K562 (cell line): ENCODE results near the gene ATAD3C. TPM values are rescaled to one million over a fixed set of nuclear protein-coding genes. Genes with fewer than 3 reads are reported as not detected.

Experiments
- ATAC-seq: fragments of 200-7000 bp; cut with Tn5 transposase; 3 replicates; pipeline ENCODE4 v1.9.1; 2020; ENCODE audit warnings: moderate library complexity
- BruUV-seq: library from RNA; stranded (reverse); fragments of 400-500 nt; replicated peaks from 2 replicates; lab custom pipeline; 2021; lab: Mats Ljungman, UMichigan
- CTCF ChIA-PET: fragments of 300-600 bp; formaldehyde crosslinking; extraction: SDS; loops from one replicate; lab custom pipeline; 2021; ENCODE audit warnings: low intra/inter-chr PET ratio; lab: Yijun Ruan, JAX
- POLR2A ChIA-PET: fragments of 300-600, 350-650 bp; sonication (Branson Sonifier 250); formaldehyde crosslinking; extraction: SDS; loops from one replicate; lab custom pipeline; 2021; ENCODE audit warnings: antibody characterized with exemption, inconsistent platforms; lab: Yijun Ruan, JAX
- DNase-seq, 4 experiments: peaks; one replicate each; pipeline versions ENCODE4 v3.0.0 to v3.0.0-alpha.2; 2011 to 2018; ENCODE audit warnings: low spot score in 3 of 4, mixed read lengths in 3 of 4; ENCODE audit errors: extremely low read depth in 1 of 4
- FAIRE-seq: peaks from 2 replicates; lab custom pipeline; 2011; peaks lifted over from hg19 to GRCh38; lab: Jason Lieb, UNC
- H2AFZ ChIP-seq: 2 replicates; pipeline ENCODE4 v1.6.0; 2011; ENCODE audit warnings: low read depth, low read length, control low read depth, inconsistent platforms
- H3K27ac ChIP-seq: fragments of 200-600 bp; 3 replicates; pipeline ENCODE4 v1.8.0; 2011; ENCODE audit warnings: low read depth, mild to moderate bottlenecking, control low read depth, inconsistent platforms, low read length, moderate library complexity, mixed read lengths; ENCODE audit errors: extremely low read depth
- H3K27me3 ChIP-seq, 2 experiments: fragments of 300-600 bp in 1 of 2; 2 replicates in 1 of 2; 3 replicates in 1 of 2; pipeline versions ENCODE4 v1.6.0 to v1.8.0; 2011; ENCODE audit warnings: inconsistent platforms in 2 of 2, low read length in 2 of 2, mild to moderate bottlenecking in 1 of 2, mixed read lengths in 1 of 2, moderate library complexity in 1 of 2; ENCODE audit not compliant: control insufficient read depth in 2 of 2, insufficient read depth in 2 of 2
- H3K36me3 ChIP-seq: fragments of 300-600 bp; 3 replicates; pipeline ENCODE4 v1.8.0; 2011; ENCODE audit warnings: mild to moderate bottlenecking, low read length, inconsistent platforms; ENCODE audit not compliant: control insufficient read depth, insufficient read depth
- H3K4me1 ChIP-seq, 2 experiments: fragments of 200-600 bp in 1 of 2; replicated peaks in 1 of 2; 2 replicates in 1 of 2; 3 replicates in 1 of 2; pipeline versions ENCODE4 v1.5.1 to v1.8.0; 2011; ENCODE audit warnings: inconsistent platforms in 2 of 2, low read length in 2 of 2, mild to moderate bottlenecking in 1 of 2, mixed read lengths in 1 of 2, moderate library complexity in 1 of 2; ENCODE audit not compliant: control insufficient read depth in 2 of 2, insufficient read depth in 2 of 2
- H3K4me2 ChIP-seq: 2 replicates; pipeline ENCODE4 v1.6.1; 2011; ENCODE audit warnings: low read length, control low read depth, inconsistent platforms, mixed read lengths; ENCODE audit not compliant: insufficient read depth
- H3K4me3 ChIP-seq: fragments of 200-600 bp; sonication (generic), shearing (Covaris generic); 2 replicates; pipeline ENCODE4 v1.5.1; 2016; ENCODE audit warnings: control low read depth, inconsistent platforms
- H3K79me2 ChIP-seq: fragments of 200-600 bp; 3 replicates; pipeline ENCODE4 v1.8.0; 2011; ENCODE audit warnings: low read length, inconsistent platforms; ENCODE audit not compliant: control insufficient read depth, insufficient read depth
- H3K9ac ChIP-seq, 2 experiments: 2 replicates each; pipeline versions ENCODE4 v1.6.0 to v1.6.1; 2011; ENCODE audit warnings: low read depth in 2 of 2, low read length in 2 of 2, control low read depth in 1 of 2, inconsistent platforms in 1 of 2, mild to moderate bottlenecking in 1 of 2, mixed read lengths in 1 of 2; ENCODE audit not compliant: insufficient read depth in 1 of 2
- H3K9me1 ChIP-seq: one replicate; pipeline ENCODE4 v1.6.0; 2011; ENCODE audit warnings: inconsistent platforms, mild to moderate bottlenecking, low read length, moderate library complexity; ENCODE audit not compliant: control insufficient read depth, insufficient read depth
- H3K9me3 ChIP-seq: replicated peaks from 2 replicates; pipeline ENCODE4 v1.5.1; 2011; ENCODE audit warnings: low read depth, low read length, inconsistent platforms; ENCODE audit not compliant: control insufficient read depth, insufficient read depth
- H4K20me1 ChIP-seq: replicated peaks from 2 replicates; pipeline ENCODE4 v1.6.1; 2011; ENCODE audit warnings: low read length, inconsistent platforms, mixed read lengths; ENCODE audit not compliant: control insufficient read depth, insufficient read depth
- ATF7 ChIP-seq: fragments of 450-650 bp; IDR thresholded peaks from 2 replicates; pipeline ENCODE4 v1.7.1; 2014; ENCODE audit warnings: mild to moderate bottlenecking, moderate library complexity
- CHD2 ChIP-seq: IDR thresholded peaks from 2 replicates; pipeline ENCODE4 v1.6.1; 2011; ENCODE audit warnings: low read depth, low read length
- GATAD2B ChIP-seq: fragments of 450-650 bp; IDR thresholded peaks from 2 replicates; pipeline ENCODE4 v1.6.1; 2017; ENCODE audit warnings: mild to moderate bottlenecking, borderline replicate concordance
- HOXB6 ChIP-seq: fragments of 250-450 bp; sonication (Bioruptor Pico); IDR thresholded peaks from 2 replicates; pipeline ENCODE4 v1.5.1; 2022; ENCODE audit warnings: mild to moderate bottlenecking, borderline replicate concordance
- MIER1 ChIP-seq: fragments of 450-650 bp; IDR thresholded peaks from 2 replicates; pipeline ENCODE4 v1.6.1; 2016; ENCODE audit warnings: antibody characterized with exemption, mild to moderate bottlenecking, low read depth
- SMAD1 ChIP-seq: fragments of 150-350 bp; IDR thresholded peaks from 2 replicates; pipeline ENCODE4 v1.6.1; 2014; ENCODE audit warnings: low read length, low read depth; ENCODE audit not compliant: partially characterized antibody
- SRSF3 ChIP-seq: fragments of 200-400 bp; formaldehyde crosslinking; IDR thresholded peaks from 2 replicates; pipeline ENCODE4 v1.6.1; 2016; ENCODE audit warnings: mild to moderate bottlenecking, low read length, moderate library complexity; ENCODE audit not compliant: insufficient read depth
- TAF1 ChIP-seq: IDR thresholded peaks from 2 replicates; pipeline ENCODE4 v1.6.1; 2011; ENCODE audit warnings: mild to moderate bottlenecking, low read length, moderate library complexity; ENCODE audit not compliant: insufficient read depth, control insufficient read depth, severe bottlenecking; ENCODE audit errors: extremely low read depth
- TOE1 ChIP-seq, 2 experiments: fragments of 450-650 bp in 1 of 2; sonication (generic) in 1 of 2; formaldehyde crosslinking in 1 of 2; IDR thresholded peaks; 2 replicates each; pipeline versions ENCODE4 v1.7.1 to v1.8.0; 2016 to 2022; ENCODE audit warnings: borderline replicate concordance in 2 of 2, mild to moderate bottlenecking in 2 of 2, antibody characterized with exemption in 1 of 2, inconsistent platforms in 1 of 2, low read depth in 1 of 2, missing genetic modification reagents in 1 of 2, moderate library complexity in 1 of 2
- XRCC5 ChIP-seq: fragments of 200-400 bp; formaldehyde crosslinking; IDR thresholded peaks from 2 replicates; pipeline ENCODE4 v1.6.1; 2017; ENCODE audit warnings: low read depth, mild to moderate bottlenecking, low read length
- ZNF253 ChIP-seq: fragments of 250-450 bp; sonication (Bioruptor Pico); conservative IDR thresholded peaks from 2 replicates; pipeline ENCODE4 v1.6.1; 2021; ENCODE audit warnings: mild to moderate bottlenecking
- ZNF436 ChIP-seq: fragments of 250-450, 450-650 bp; sonication (Bioruptor Pico); formaldehyde crosslinking; IDR thresholded peaks from 2 replicates; pipeline ENCODE4 v1.7.0; 2020; ENCODE audit warnings: mild to moderate bottlenecking
- ZNF589 ChIP-seq: fragments of 200-800 bp; sonication (Bioruptor generic); IDR thresholded peaks from 2 replicates; pipeline ENCODE4 v1.6.1; 2016; ENCODE audit warnings: low read depth, missing genetic modification characterization, missing compliant biosample characterization
- WGBS: fragments of 100-300 bp; shearing (Covaris generic); methylation state at CpG from one replicate; pipeline ENCODE4 v1.1.6; 2016; ENCODE audit warnings: low coverage, mixed read lengths; ENCODE audit not compliant: insufficient coverage; ENCODE audit errors: missing lambda C conversion rate; 5-methylcytosine and 5-hydroxymethylcytosine counted together
- in situ Hi-C: fragments of 300-500 bp; cut with MboI; formaldehyde crosslinking; loops from 4 replicates; pipeline ENCODE4 v1.15.0; 2018; ENCODE audit warnings: inconsistent platforms, mixed read lengths
- intact Hi-C: fragments of 100-400 bp; cut with micrococcal nuclease; formaldehyde crosslinking; loops from 2 replicates; pipeline ENCODE4 v1.14.2; 2022
- polyA plus RNA-seq, 8 experiments: library from polyadenylated mRNA; depleted of rRNA in 4 of 8; stranded (reverse) in 5 of 8; unstranded in 3 of 8; fragments of >200 nt; fragmentation: Nextera tagmentation in 2 of 8; fragmentation: Illumina TruSeq in 1 of 8; extraction: Ambion mirVana in 2 of 8; extraction: Trizol in 1 of 8; gene quantifications; 2 replicates each; pipeline versions ENCODE4 v1.2.1 to v1.2.3, GENCODE V29; 2011 to 2014; ENCODE audit warnings: inconsistent platforms in 1 of 8, missing spikeins in 1 of 8
- total RNA-seq, 7 experiments: library from RNA; depleted of rRNA in 6 of 7; stranded (reverse); fragments of >200 nt in 6 of 7; fragmentation: Illumina TruSeq in 2 of 7; extraction: Trizol in 2 of 7; gene quantifications; 2 replicates each; pipeline versions ENCODE4 v1.2.1 to v1.2.3, GENCODE V29; 2011 to 2021; ENCODE audit warnings: low replicate concordance in 1 of 7
- TF ChIP-seq, protein P1 (sequence below): fragments of 250-450 bp; sonication (Bioruptor Pico); IDR thresholded peaks from 2 replicates; pipeline ENCODE4 v1.9.0; 2021; ENCODE audit warnings: mild to moderate bottlenecking
- TF ChIP-seq, protein P2 (sequence below), 2 experiments: IDR thresholded peaks in 1 of 2; conservative IDR thresholded peaks in 1 of 2; 2 replicates each; pipeline ENCODE4 v1.6.1; 2016; ENCODE audit warnings: low read depth in 2 of 2, mild to moderate bottlenecking in 1 of 2, missing compliant biosample characterization in 1 of 2, missing genetic modification characterization in 1 of 2, moderate library complexity in 1 of 2

Gene ATAD3C
- total and polyA plus RNA-seq, 9 of the 15 experiments (the other 6 are each of a cell fraction or from before 2014, with no cell fraction given): 0.03 to 0.18 TPM; not detected in 7

DNA sequence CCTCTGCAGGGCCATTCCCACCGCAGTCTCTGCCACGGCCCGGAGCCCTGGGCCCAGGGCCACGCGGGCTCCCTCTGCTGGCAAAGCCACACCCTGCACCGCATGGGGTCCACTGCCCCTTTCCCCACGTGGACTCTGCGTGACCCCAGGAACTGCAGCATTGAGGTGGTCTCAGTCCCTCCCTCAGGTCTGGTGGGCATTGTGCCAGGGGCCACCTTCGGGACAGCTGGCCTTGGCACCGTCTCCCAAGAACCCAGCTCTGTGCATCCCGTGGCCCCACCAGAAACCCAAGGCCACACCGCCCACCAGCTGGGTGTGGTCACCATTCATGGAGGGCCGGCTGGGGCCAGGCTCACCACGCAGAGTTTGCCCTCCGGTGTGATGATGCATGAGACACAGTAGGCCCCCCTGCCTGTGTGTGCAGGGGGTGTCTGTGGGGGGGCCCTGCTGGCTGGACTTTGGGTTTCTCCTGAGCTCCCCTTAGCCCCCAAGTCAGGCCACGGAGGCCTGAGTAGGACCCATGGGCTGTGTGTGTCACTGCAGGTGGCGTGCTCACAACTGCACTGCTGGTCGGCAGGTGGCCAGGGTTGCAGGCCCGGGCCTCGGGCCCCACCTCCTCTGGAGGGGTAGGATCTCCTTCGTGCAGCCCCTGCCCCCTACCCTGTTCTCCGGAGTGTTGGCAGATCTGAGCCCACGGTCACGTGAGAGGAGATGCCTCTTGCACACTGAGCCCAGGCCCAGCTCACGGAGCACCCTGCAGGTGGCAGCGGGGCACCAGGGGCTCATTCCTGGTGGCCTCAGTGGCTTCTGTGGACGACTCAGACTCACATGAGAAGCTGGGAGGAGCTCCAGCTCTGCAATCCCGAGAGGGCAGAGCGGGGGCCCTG, 8.2 kb upstream of the ATAD3C start:
- Histone ChIP-seq H3K9me1 (no peaks in the 10 kb centered on the region), H3K9ac (peak overlapping the region in 1 of 2 experiments; percentile 84; a peak in 3 of 4 replicates), H3K36me3 (no peaks in the 10 kb centered on the region), H3K4me3 (no peak overlapping the region), H3K27ac (no peak overlapping the region), H4K20me1 (no peaks in the 10 kb centered on the region), H2AFZ (peak overlapping the region; percentile 89), H3K9me3 (no peaks in the 10 kb centered on the region), H3K4me2 (peak overlapping the region; percentile 68), H3K4me1 (peaks cover 7 to 69% of the 10 kb centered on the region in 2 experiments; a peak in 4 of 5 replicates), H3K27me3 (no peaks in the 10 kb centered on the region), H3K79me2 (no peaks in the 10 kb centered on the region)
- BruUV-seq: no TSS peak
- FAIRE-seq: peak; percentile 88
- in situ Hi-C loops: no loop called here
- POLR2A ChIA-PET: interaction anchor here (0.5 to 2.0 kb wide), 4 partner anchors 14 to 128 kb away, joined by 3 to 5 read pairs (median 4); no protein-coding TSS in a partner anchor
- CTCF ChIA-PET: interaction anchor here (0.9 kb wide), 1 partner anchor 42 kb away, joined by 3 read pairs; the partner anchor contains the start of gene CCNL2
- peak; percentile 82 to 94 (median 94) for DNase-seq
- WGBS: 37% methylated on average over 29 of the region's 29 CpGs
- intact Hi-C loops: loop anchor here (2.0 kb wide), 1 partner anchor 34 kb away; the partner anchor contains the start of gene MRPL20
- peak; percentile 96 for ATAC-seq
- no peak for TF ChIP-seq ATF7
- peak; percentile 62; the same call in 1 of the 2 replicates for TF ChIP-seq TOE1 (IDR thresholded peaks at IDR 0.05; ENCODE audit: borderline replicate concordance)
- TF ChIP-seq TOE1 (CRISPR knock-in tag; IDR thresholded peaks at IDR 0.05; ENCODE audit: borderline replicate concordance, low read depth): no peak
- TF ChIP-seq HOXB6 (CRISPR knock-in tag): no peak
- no peak for TF ChIP-seq ZNF253
- TF ChIP-seq XRCC5: peak; percentile 84; the same call in 1 of the 2 replicates
- no peak for TF ChIP-seq TAF1
- no peak for TF ChIP-seq SMAD1
- TF ChIP-seq ZNF589 (CRISPR knock-in tag): no peak
- no peak for TF ChIP-seq CHD2
- TF ChIP-seq ZNF436: no peak
- no peak; the same call in 1 of the 2 replicates for TF ChIP-seq GATAD2B
- TF ChIP-seq, protein P1, sequence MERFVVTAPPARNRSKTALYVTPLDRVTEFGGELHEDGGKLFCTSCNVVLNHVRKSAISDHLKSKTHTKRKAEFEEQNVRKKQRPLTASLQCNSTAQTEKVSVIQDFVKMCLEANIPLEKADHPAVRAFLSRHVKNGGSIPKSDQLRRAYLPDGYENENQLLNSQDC (CRISPR knock-in tag): no peak
- no peak for TF ChIP-seq SRSF3
- TF ChIP-seq, protein P2, sequence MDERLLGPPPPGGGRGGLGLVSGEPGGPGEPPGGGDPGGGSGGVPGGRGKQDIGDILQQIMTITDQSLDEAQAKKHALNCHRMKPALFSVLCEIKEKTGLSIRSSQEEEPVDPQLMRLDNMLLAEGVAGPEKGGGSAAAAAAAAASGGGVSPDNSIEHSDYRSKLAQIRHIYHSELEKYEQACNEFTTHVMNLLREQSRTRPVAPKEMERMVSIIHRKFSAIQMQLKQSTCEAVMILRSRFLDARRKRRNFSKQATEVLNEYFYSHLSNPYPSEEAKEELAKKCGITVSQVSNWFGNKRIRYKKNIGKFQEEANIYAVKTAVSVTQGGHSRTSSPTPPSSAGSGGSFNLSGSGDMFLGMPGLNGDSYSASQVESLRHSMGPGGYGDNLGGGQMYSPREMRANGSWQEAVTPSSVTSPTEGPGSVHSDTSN (CRISPR knock-in tag; IDR thresholded peaks at IDR 0.05; ENCODE audit: low read depth): no peak
- TF ChIP-seq, protein P2 (tag; conservative IDR thresholded peaks at IDR 0.05; ENCODE audit: low read depth): no peak
- no peak for TF ChIP-seq MIER1
